NB4 (cell line): ENCODE measurements around the gene YBEY.

Source experiments
- POLR2A ChIP-seq: IDR thresholded peaks from 2 replicates; pipeline ENCODE4 v1.6.1; 2011; ENCODE audit warnings: mild to moderate bottlenecking; ENCODE audit not compliant: insufficient read length; ENCODE audit errors: extremely low read depth
- TF ChIP-seq, protein P1 (sequence below): IDR thresholded peaks from one replicate; pipeline ENCODE4 v1.5.1; 2012; ENCODE audit warnings: low read depth, low read length
- TF ChIP-seq, protein P2 (sequence below): IDR thresholded peaks from 2 replicates; pipeline ENCODE4 v1.6.1; 2011; ENCODE audit warnings: low read depth, low read length

GRCh38 chr21:46304437-46304836 lies 18.3 kb downstream of the YBEY start:
- TF ChIP-seq, protein P1, sequence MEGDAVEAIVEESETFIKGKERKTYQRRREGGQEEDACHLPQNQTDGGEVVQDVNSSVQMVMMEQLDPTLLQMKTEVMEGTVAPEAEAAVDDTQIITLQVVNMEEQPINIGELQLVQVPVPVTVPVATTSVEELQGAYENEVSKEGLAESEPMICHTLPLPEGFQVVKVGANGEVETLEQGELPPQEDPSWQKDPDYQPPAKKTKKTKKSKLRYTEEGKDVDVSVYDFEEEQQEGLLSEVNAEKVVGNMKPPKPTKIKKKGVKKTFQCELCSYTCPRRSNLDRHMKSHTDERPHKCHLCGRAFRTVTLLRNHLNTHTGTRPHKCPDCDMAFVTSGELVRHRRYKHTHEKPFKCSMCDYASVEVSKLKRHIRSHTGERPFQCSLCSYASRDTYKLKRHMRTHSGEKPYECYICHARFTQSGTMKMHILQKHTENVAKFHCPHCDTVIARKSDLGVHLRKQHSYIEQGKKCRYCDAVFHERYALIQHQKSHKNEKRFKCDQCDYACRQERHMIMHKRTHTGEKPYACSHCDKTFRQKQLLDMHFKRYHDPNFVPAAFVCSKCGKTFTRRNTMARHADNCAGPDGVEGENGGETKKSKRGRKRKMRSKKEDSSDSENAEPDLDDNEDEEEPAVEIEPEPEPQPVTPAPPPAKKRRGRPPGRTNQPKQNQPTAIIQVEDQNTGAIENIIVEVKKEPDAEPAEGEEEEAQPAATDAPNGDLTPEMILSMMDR = no peak
- TF ChIP-seq POLR2A = no peak
- TF ChIP-seq, protein P2, sequence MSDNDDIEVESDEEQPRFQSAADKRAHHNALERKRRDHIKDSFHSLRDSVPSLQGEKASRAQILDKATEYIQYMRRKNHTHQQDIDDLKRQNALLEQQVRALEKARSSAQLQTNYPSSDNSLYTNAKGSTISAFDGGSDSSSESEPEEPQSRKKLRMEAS = no peak
